IMR-90 (cell line): ENCODE results near the gene NMT1. TPM values are rescaled to one million over a fixed set of nuclear protein-coding genes. Genes with fewer than 3 reads are reported as not detected.

ENCODE experiments used
- ATAC-seq: fragments of 200-7000 bp; cut with Tn5 transposase; 2 replicates; pipeline ENCODE4 v1.9.1; 2020; ENCODE audit warnings: low read depth, mild to moderate bottlenecking, moderate library complexity
- BruUV-seq: library from RNA; stranded (reverse); fragments of 400-500 nt; replicated peaks from 2 replicates; lab custom pipeline; 2021; lab: Mats Ljungman, UMichigan
- CTCF ChIA-PET: fragments of 300-600 bp; formaldehyde crosslinking; extraction: SDS; loops from one replicate; lab custom pipeline; 2021; ENCODE audit warnings: antibody characterized with exemption; lab: Yijun Ruan, JAX
- POLR2A ChIA-PET: fragments of 300-600 bp; sonication (Branson Sonifier 250); formaldehyde crosslinking; loops from one replicate; lab custom pipeline; 2022; ENCODE audit warnings: antibody characterized with exemption; ENCODE audit not compliant: unreplicated experiment; lab: Charles Lee
- DNase-seq: peaks from one replicate; pipeline ENCODE4 v3.0.0; 2013
- H2AFZ ChIP-seq: replicated peaks from 2 replicates; pipeline ENCODE3; 2013; ENCODE audit warnings: low read length, mild to moderate bottlenecking; ENCODE audit not compliant: poor library complexity
- H2AK5ac ChIP-seq: 2 replicates; pipeline ENCODE4 v1.6.1; 2013; ENCODE audit warnings: low read depth, low read length, inconsistent platforms
- H2AK9ac ChIP-seq: replicated peaks from 2 replicates; pipeline ENCODE3; 2013; ENCODE audit warnings: mild to moderate bottlenecking, low read depth, low read length, moderate library complexity; ENCODE audit not compliant: poor library complexity
- H2BK120ac ChIP-seq: 2 replicates; pipeline ENCODE4 v1.6.1; 2013; ENCODE audit warnings: low read depth, low read length, inconsistent platforms
- H2BK15ac ChIP-seq: 3 replicates; pipeline ENCODE4 v1.6.1; 2013; ENCODE audit warnings: low read depth, low read length, inconsistent platforms
- H2BK20ac ChIP-seq: 2 replicates; pipeline ENCODE4 v1.6.1; 2013; ENCODE audit warnings: low read depth, mild to moderate bottlenecking, inconsistent platforms, low read length, moderate library complexity
- H2BK5ac ChIP-seq: 2 replicates; pipeline ENCODE4 v1.6.1; 2013; ENCODE audit warnings: mild to moderate bottlenecking, low read depth, low read length, inconsistent platforms; ENCODE audit not compliant: poor library complexity, severe bottlenecking
- H3K14ac ChIP-seq: replicated peaks from 2 replicates; pipeline ENCODE4 v1.6.1; 2013; ENCODE audit warnings: low read depth, low read length, inconsistent platforms
- H3K18ac ChIP-seq: 2 replicates; pipeline ENCODE4 v1.6.1; 2013; ENCODE audit warnings: low read depth, low read length, control low read depth
- H3K23ac ChIP-seq: 2 replicates; pipeline ENCODE4 v1.6.1; 2013; ENCODE audit warnings: low read depth, low read length, inconsistent platforms
- H3K27ac ChIP-seq: 2 replicates; pipeline ENCODE4 v1.5.1; 2013; ENCODE audit warnings: mild to moderate bottlenecking, control low read depth, low read length; ENCODE audit not compliant: insufficient read depth
- H3K27me3 ChIP-seq: 2 replicates; pipeline ENCODE4 v1.6.1; 2013; ENCODE audit warnings: low read length; ENCODE audit not compliant: control insufficient read depth, insufficient read depth
- H3K36me3 ChIP-seq: 2 replicates; pipeline ENCODE4 v1.6.1; 2013; ENCODE audit warnings: low read length, mixed read lengths; ENCODE audit not compliant: control insufficient read depth, insufficient read depth
- H3K4ac ChIP-seq: 2 replicates; pipeline ENCODE4 v1.6.1; 2013; ENCODE audit warnings: low read depth, low read length, inconsistent platforms
- H3K4me1 ChIP-seq: 2 replicates; pipeline ENCODE4 v1.6.1; 2013; ENCODE audit warnings: low read length, mixed read lengths; ENCODE audit not compliant: control insufficient read depth, insufficient read depth
- H3K4me2 ChIP-seq: 2 replicates; pipeline ENCODE4 v1.6.1; 2013; ENCODE audit warnings: low read depth, mild to moderate bottlenecking, control low read depth, low read length, moderate library complexity
- H3K4me3 ChIP-seq: 2 replicates; pipeline ENCODE4 v1.5.1; 2013; ENCODE audit warnings: low read depth, mild to moderate bottlenecking, control low read depth, low read length, moderate library complexity; ENCODE audit not compliant: insufficient read depth
- H3K56ac ChIP-seq: 2 replicates; pipeline ENCODE4 v1.6.1; 2013; ENCODE audit warnings: low read length, inconsistent platforms; ENCODE audit not compliant: insufficient read depth; ENCODE audit errors: extremely low read depth
- H3K79me1 ChIP-seq, 2 experiments: 2 replicates each; pipeline ENCODE4 v1.6.1; 2013; ENCODE audit warnings: low read length in 2 of 2, inconsistent platforms in 1 of 2, low read depth in 1 of 2
- H3K9ac ChIP-seq: 2 replicates; pipeline ENCODE4 v1.6.1; 2013; ENCODE audit warnings: low read depth, low read length, control low read depth
- H3K9me1 ChIP-seq: 2 replicates; pipeline ENCODE4 v1.6.1; 2013; ENCODE audit warnings: low read length, inconsistent platforms; ENCODE audit not compliant: insufficient read depth
- H3K9me3 ChIP-seq: 2 replicates; pipeline ENCODE4 v1.6.1; 2013; ENCODE audit warnings: low read length; ENCODE audit not compliant: control insufficient read depth, insufficient read depth
- H4K20me1 ChIP-seq: 2 replicates; pipeline ENCODE4 v1.6.1; 2013; ENCODE audit warnings: low read length, inconsistent platforms; ENCODE audit not compliant: insufficient read depth
- H4K5ac ChIP-seq: 2 replicates; pipeline ENCODE4 v1.6.1; 2013; ENCODE audit warnings: mild to moderate bottlenecking, low read depth, low read length, control low read depth
- H4K8ac ChIP-seq, 2 experiments: 2 replicates each; pipeline ENCODE4 v1.6.1; 2013; ENCODE audit warnings: low read depth in 2 of 2, low read length in 2 of 2, control low read depth in 1 of 2, inconsistent platforms in 1 of 2
- H4K91ac ChIP-seq: 2 replicates; pipeline ENCODE4 v1.6.1; 2013; ENCODE audit warnings: low read depth, low read length, inconsistent platforms; ENCODE audit not compliant: insufficient read depth
- CHD1 ChIP-seq: IDR thresholded peaks from 2 replicates; pipeline ENCODE4 v1.6.1; 2012; ENCODE audit warnings: low read depth, low read length, improper control_type of control experiment
- ELK1 ChIP-seq: fragments of 150-350 bp; IDR thresholded peaks from 2 replicates; pipeline ENCODE4 v1.6.1; 2016; ENCODE audit warnings: low read depth, mild to moderate bottlenecking, low read length, moderate library complexity, borderline replicate concordance
- MAFK ChIP-seq: IDR thresholded peaks from 2 replicates; pipeline ENCODE4 v1.6.1; 2012; ENCODE audit warnings: low read depth, low read length, improper control_type of control experiment
- MAZ ChIP-seq: IDR thresholded peaks from 2 replicates; pipeline ENCODE4 v1.6.1; 2012; ENCODE audit warnings: low read depth, mild to moderate bottlenecking, low read length, improper control_type of control experiment, moderate library complexity, borderline replicate concordance
- MXI1 ChIP-seq: IDR thresholded peaks from 2 replicates; pipeline ENCODE4 v1.6.1; 2012; ENCODE audit warnings: low read depth, mild to moderate bottlenecking, low read length, moderate library complexity, borderline replicate concordance
- POLR2A ChIP-seq: IDR thresholded peaks from 2 replicates; pipeline ENCODE4 v1.6.1; 2012; ENCODE audit warnings: mild to moderate bottlenecking, low read depth, low read length
- SMC3 ChIP-seq: fragments of 150-350 bp; IDR thresholded peaks from 2 replicates; pipeline ENCODE4 v1.6.1; 2016; ENCODE audit warnings: low read depth, mild to moderate bottlenecking, antibody characterized with exemption, low read length, moderate library complexity
- USF2 ChIP-seq: fragments of 150-350 bp; IDR thresholded peaks from 2 replicates; pipeline ENCODE4 v1.6.1; 2017; ENCODE audit warnings: mild to moderate bottlenecking, antibody characterized with exemption, low read length, low read depth
- WGBS, 2 experiments: methylation state at CpG; one replicate each; pipeline versions ENCODE4 v1.1.5 to v1.1.7; 2013; ENCODE audit warnings: missing lambda C conversion rate in 2 of 2; ENCODE audit not compliant: insufficient read length in 1 of 2; ENCODE audit errors: extremely low coverage in 2 of 2; 5-methylcytosine and 5-hydroxymethylcytosine counted together
- dilution Hi-C: fragments of 300-500 bp; cut with HindIII; formaldehyde crosslinking; loops from one replicate; pipeline ENCODE4 v1.14.3; 2018; ENCODE audit warnings: low sequenced_read_pairs; ENCODE audit not compliant: unreplicated experiment
- in situ Hi-C: fragments of 300-500 bp; cut with MboI; formaldehyde crosslinking; loops from 3 replicates; pipeline ENCODE4 v1.14.3; 2019; ENCODE audit warnings: low sequenced_read_pairs, inconsistent platforms, mixed read lengths
- intact Hi-C: fragments of 100-400 bp; cut with micrococcal nuclease; formaldehyde crosslinking; loops from 2 replicates; pipeline ENCODE4 v1.10.0; 2022
- polyA plus RNA-seq, 3 experiments: library from polyadenylated mRNA; depleted of rRNA; stranded (reverse); fragments of >200 nt; gene quantifications; 2 replicates each; pipeline ENCODE4 v1.2.3, GENCODE V29; 2012; ENCODE audit warnings: low replicate concordance in 1 of 3
- total RNA-seq: library from RNA; depleted of rRNA; stranded (reverse); fragments of >200 nt; gene quantifications from 2 replicates; pipeline ENCODE4 v1.2.3, GENCODE V29; 2012

NMT1 gene
- total and polyA plus RNA-seq, 2 of the 4 experiments (the other 2 are of a cell fraction) = 38.0 to 60.6 TPM

- dilution Hi-C loops (no loop called here), in situ Hi-C loops (no loop called here), intact Hi-C loops (loop anchor here (5.0 kb wide), 1 partner anchor 81 kb away; the partner anchor contains the start of gene PLCD3)
- peak within 1 kb of the TSS; percentile 67 for H2BK20ac ChIP-seq
- H3K4ac ChIP-seq = peak within 1 kb of the TSS; percentile 100
- ChIA-PET POLR2A (interaction anchor here (0.5 to 3.6 kb wide), 2 partner anchors 10 to 29 kb away, joined by 3 to 19 read pairs; partner anchors contain the start of gene NMT1), CTCF (interaction anchor here (0.6 to 1.4 kb wide), 2 partner anchors 48 to 101 kb away, joined by 3 to 9 read pairs; no protein-coding TSS in a partner anchor)
- peak within 1 kb of the TSS; percentile 99 for H4K91ac ChIP-seq
- H3K56ac ChIP-seq = peak within 1 kb of the TSS; percentile 96
- peak within 1 kb of the TSS; percentile 25; the same call in 1 of the 3 replicates for H2BK15ac ChIP-seq
- H2AFZ ChIP-seq = peak within 1 kb of the TSS; percentile 91
- ATAC-seq = peak; percentile 99
- TF ChIP-seq POLR2A (peak; percentile 89), USF2 (peak; percentile 76), MAFK (no peak), MAZ (peak; percentile 81; the same call in 1 of the 2 replicates), ELK1 (no peak), SMC3 (no peak), MXI1 (peak; percentile 92), CHD1 (no peak)
- no peaks in the 10 kb centered on the region; the same call in 1 of the 2 replicates for H3K36me3 ChIP-seq
- H2AK9ac ChIP-seq = peak within 1 kb of the TSS; percentile 99
- peak within 1 kb of the TSS; percentile 96 for H3K4me2 ChIP-seq
- H2AK5ac ChIP-seq = peak within 1 kb of the TSS; percentile 100
- H3K9me1 ChIP-seq = peaks cover 12% of the 10 kb centered on the region
- peak within 1 kb of the TSS; percentile 96 for H3K18ac ChIP-seq
- no peaks in the 10 kb centered on the region for H3K27me3 ChIP-seq
- H2BK120ac ChIP-seq = peak within 1 kb of the TSS; percentile 89
- peak within 1 kb of the TSS; percentile 100 for H3K9ac ChIP-seq
- peaks cover 19 to 64% of the 10 kb centered on the region in 2 experiments for H3K79me1 ChIP-seq
- peak within 1 kb of the TSS; percentile 99 for H3K27ac ChIP-seq
- peak within 1 kb of the TSS; percentile 99 to 100 for H4K8ac ChIP-seq
- H4K20me1 ChIP-seq = peaks cover 3% of the 10 kb centered on the region
- peak within 1 kb of the TSS; percentile 100 for H3K14ac ChIP-seq
- peaks cover 6% of the 10 kb centered on the region; the same call in 1 of the 2 replicates for H3K4me1 ChIP-seq
- H4K5ac ChIP-seq = peak within 1 kb of the TSS; percentile 99
- no TSS peak for BruUV-seq
- WGBS, 2 experiments = 0% methylated on average over 8 of the region's 56 CpGs; no CpG with 5 or more reads in 1 of the 2 experiments
- peak within 1 kb of the TSS; percentile 98 for H2BK5ac ChIP-seq
- peak within 1 kb of the TSS; percentile 100 for H3K23ac ChIP-seq
- H3K4me3 ChIP-seq = peak within 1 kb of the TSS; percentile 75
- DNase-seq = peak; percentile 95
- H3K9me3 ChIP-seq = no peaks in the 10 kb centered on the region
Observed at GRCh38 chr17:45051060-45051719, 9.9 kb upstream of the NMT1 start, which contains the start of gene DCAKD. TSS of gene DCAKD (minus strand) at chr17:45051632. CDS start at chr17:45034885, 16,747 bp downstream.
